22Rv1 (cell line): ENCODE measurements around the gene RASA3.

Experiments
- H3K27ac ChIP-seq: fragments of 450-650 bp; 2 replicates; pipeline ENCODE4 v1.5.1; 2017
- CTCF ChIP-seq: fragments of 450-650 bp; IDR thresholded peaks from 2 replicates; pipeline ENCODE4 v1.5.1; 2017; ENCODE audit warnings: mild to moderate bottlenecking
- ZFX ChIP-seq: fragments of 450-650 bp; IDR thresholded peaks from 2 replicates; pipeline ENCODE4 v1.6.1; 2017; ENCODE audit warnings: antibody characterized with exemption, borderline replicate concordance

Gene RASA3

GRCh38 chr13:113969973-113970611 lies 162.3 kb downstream of the RASA3 start:
- no peak overlapping the region for H3K27ac ChIP-seq
- TF ChIP-seq CTCF: no peak
- TF ChIP-seq ZFX: no peak

- H3K27ac ChIP-seq: no peak overlapping the region
- TF ChIP-seq CTCF: no peak
- TF ChIP-seq ZFX: no peak
These were observed 163.0 kb downstream of the RASA3 start for GRCh38 chr13:113969311-113969972.

GRCh38 chr13:113968463-113969310 lies 163.7 kb downstream of the RASA3 start:
- no peak overlapping the region for H3K27ac ChIP-seq
- TF ChIP-seq ZFX: no peak
- TF ChIP-seq CTCF: no peak

GRCh38 chr13:113967729-113968462 lies 164.5 kb downstream of the RASA3 start:
- no peak overlapping the region for H3K27ac ChIP-seq
- TF ChIP-seq ZFX (no peak), CTCF (no peak)

- no peak overlapping the region for H3K27ac ChIP-seq
- no peak for TF ChIP-seq ZFX
- TF ChIP-seq CTCF: no peak
These were observed 165.2 kb downstream of the RASA3 start for GRCh38 chr13:113967206-113967720.

- no peak overlapping the region for H3K27ac ChIP-seq
- TF ChIP-seq CTCF (no peak), ZFX (no peak)
These were observed 166.2 kb downstream of the RASA3 start for GRCh38 chr13:113965968-113966884.
